H1 (cell line): ENCODE measurements around the gene DPYD. TPM values are rescaled to one million over a fixed set of nuclear protein-coding genes. Genes with fewer than 3 reads are reported as not detected.

Experiments
- CTCF ChIA-PET: fragments of 300-600 bp; sonication (Branson Sonifier 250); formaldehyde crosslinking; loops from one replicate; lab custom pipeline; 2021; ENCODE audit not compliant: partially characterized antibody; lab: Charles Lee
- POLR2A ChIA-PET: fragments of 300-600 bp; sonication (Branson Sonifier 250); formaldehyde crosslinking; loops from one replicate; lab custom pipeline; 2021; ENCODE audit warnings: inconsistent platforms; ENCODE audit not compliant: partially characterized antibody; lab: Charles Lee
- DNase-seq, 2 experiments: peaks; one replicate each; pipeline versions ENCODE4 v3.0.0 to v3.0.0-alpha.2; 2010 to 2022; ENCODE audit warnings: low spot score in 2 of 2, low read depth in 1 of 2, mixed read lengths in 1 of 2
- FAIRE-seq: peaks from 2 replicates; lab custom pipeline; 2011; peaks lifted over from hg19 to GRCh38; lab: Jason Lieb, UNC
- H2AFZ ChIP-seq: 2 replicates; pipeline ENCODE4 v1.8.1; 2012; ENCODE audit warnings: low read length, inconsistent platforms
- H2AK5ac ChIP-seq: 2 replicates; pipeline ENCODE4 v1.6.1; 2013; ENCODE audit warnings: low read depth, low read length
- H2BK120ac ChIP-seq: replicated peaks from 2 replicates; pipeline ENCODE3; 2013; ENCODE audit warnings: low read depth, low read length, inconsistent platforms
- H2BK12ac ChIP-seq: 2 replicates; pipeline ENCODE4 v1.6.1; 2013; ENCODE audit warnings: low read depth, low read length
- H2BK15ac ChIP-seq: 2 replicates; pipeline ENCODE4 v1.6.1; 2013; ENCODE audit warnings: low read length
- H2BK20ac ChIP-seq: 2 replicates; pipeline ENCODE4 v1.6.1; 2013; ENCODE audit warnings: low read length
- H2BK5ac ChIP-seq: 2 replicates; pipeline ENCODE4 v1.6.1; 2013; ENCODE audit warnings: low read depth, low read length
- H3K14ac ChIP-seq: 2 replicates; pipeline ENCODE4 v1.6.1; 2013; ENCODE audit warnings: inconsistent platforms; ENCODE audit not compliant: insufficient read length
- H3K18ac ChIP-seq: 2 replicates; pipeline ENCODE4 v1.6.1; 2013; ENCODE audit warnings: low read length; ENCODE audit errors: extremely low read depth
- H3K23ac ChIP-seq: 2 replicates; pipeline ENCODE4 v1.6.1; 2013; ENCODE audit warnings: inconsistent platforms; ENCODE audit not compliant: insufficient read length
- H3K23me2 ChIP-seq: 2 replicates; pipeline ENCODE4 v1.6.1; 2013; ENCODE audit warnings: low read depth, low read length
- H3K27ac ChIP-seq: 2 replicates; pipeline ENCODE4 v1.6.1; 2011; ENCODE audit warnings: low read depth, low read length, inconsistent platforms
- H3K27me3 ChIP-seq, 4 experiments: replicated peaks in 1 of 4; 1 replicate in 1 of 4; 2 replicates in 3 of 4; pipeline versions ENCODE4 v1.6.1 to v1.8.1; 2011 to 2013; ENCODE audit warnings: low read length in 3 of 4, mild to moderate bottlenecking in 3 of 4, inconsistent platforms in 2 of 4, mixed read lengths in 2 of 4, moderate library complexity in 1 of 4; ENCODE audit not compliant: control insufficient read depth in 3 of 4, insufficient read depth in 3 of 4; ENCODE audit errors: extremely low read depth in 1 of 4
- H3K36me3 ChIP-seq, 4 experiments: 2 replicates each; pipeline versions ENCODE4 v1.6.1 to v1.8.1; 2011 to 2013; ENCODE audit warnings: mild to moderate bottlenecking in 4 of 4, low read length in 3 of 4, moderate library complexity in 2 of 4, control low read depth in 1 of 4, inconsistent platforms in 1 of 4; ENCODE audit not compliant: insufficient read depth in 4 of 4, control insufficient read depth in 2 of 4
- H3K4ac ChIP-seq: replicated peaks from 2 replicates; pipeline ENCODE3; 2013; ENCODE audit warnings: low read length, low read depth, mixed read lengths, inconsistent platforms; ENCODE audit not compliant: insufficient read length
- H3K4me1 ChIP-seq, 4 experiments: replicated peaks in 1 of 4; 1 replicate in 1 of 4; 2 replicates in 3 of 4; pipeline versions ENCODE4 v1.6.1 to v1.8.1; 2011 to 2013; ENCODE audit warnings: low read length in 3 of 4, inconsistent platforms in 2 of 4, mixed read lengths in 1 of 4; ENCODE audit not compliant: insufficient read depth in 4 of 4, control insufficient read depth in 3 of 4
- H3K4me2 ChIP-seq, 2 experiments: 2 replicates each; pipeline versions ENCODE4 v1.6.1 to v1.8.1; 2011 to 2013; ENCODE audit warnings: low read depth in 2 of 2, low read length in 2 of 2, control low read depth in 1 of 2, inconsistent platforms in 1 of 2, mild to moderate bottlenecking in 1 of 2; ENCODE audit not compliant: insufficient read depth in 1 of 2
- H3K4me3 ChIP-seq, 4 experiments: fragments of 200-600, 300-600 bp in 1 of 4; sonication (generic), shearing (Covaris generic), sonication (Bioruptor Twin) in 1 of 4; 2 replicates each; pipeline versions ENCODE4 v1.5.1 to v1.8.1; 2011 to 2016; ENCODE audit warnings: low read length in 4 of 4, low read depth in 3 of 4, control low read depth in 2 of 4, inconsistent platforms in 2 of 4, mild to moderate bottlenecking in 2 of 4, mixed read lengths in 1 of 4, moderate library complexity in 1 of 4; ENCODE audit not compliant: insufficient read depth in 2 of 4; ENCODE audit errors: extremely low read depth in 1 of 4
- H3K56ac ChIP-seq: replicated peaks from 2 replicates; pipeline ENCODE3; 2013; ENCODE audit warnings: low read depth, mild to moderate bottlenecking, mixed read lengths, low read length, inconsistent platforms; ENCODE audit not compliant: insufficient read length
- H3K79me1 ChIP-seq: 2 replicates; pipeline ENCODE4 v1.6.1; 2013; ENCODE audit warnings: low read depth, low read length, control low read depth
- H3K79me2 ChIP-seq, 2 experiments: 2 replicates each; pipeline versions ENCODE4 v1.6.1 to v1.8.1; 2012 to 2013; ENCODE audit warnings: low read length in 2 of 2, mild to moderate bottlenecking in 2 of 2, inconsistent platforms in 1 of 2; ENCODE audit not compliant: insufficient read depth in 2 of 2, control insufficient read depth in 1 of 2
- H3K9ac ChIP-seq, 4 experiments: replicated peaks in 1 of 4; 1 replicate in 1 of 4; 2 replicates in 3 of 4; pipeline versions ENCODE4 v1.6.1 to v1.8.1; 2011 to 2013; ENCODE audit warnings: low read depth in 3 of 4, low read length in 3 of 4, control low read depth in 2 of 4, mild to moderate bottlenecking in 2 of 4, moderate library complexity in 2 of 4, inconsistent platforms in 1 of 4; ENCODE audit errors: extremely low read depth in 1 of 4
- H3K9me3 ChIP-seq, 2 experiments: 2 replicates each; pipeline versions ENCODE4 v1.6.1 to v1.8.1; 2012 to 2013; ENCODE audit warnings: mild to moderate bottlenecking in 2 of 2, moderate library complexity in 2 of 2, control low read depth in 1 of 2, inconsistent platforms in 1 of 2, low read depth in 1 of 2, low read length in 1 of 2, mixed read lengths in 1 of 2; ENCODE audit not compliant: insufficient read depth in 2 of 2
- H4K20me1 ChIP-seq, 2 experiments: replicated peaks in 1 of 2; 2 replicates each; pipeline versions ENCODE3 to v1.8.1; 2011 to 2013; ENCODE audit warnings: inconsistent platforms in 2 of 2, low read length in 2 of 2, mild to moderate bottlenecking in 1 of 2; ENCODE audit not compliant: insufficient read depth in 2 of 2, control insufficient read depth in 1 of 2
- H4K5ac ChIP-seq: 2 replicates; pipeline ENCODE4 v1.6.1; 2013; ENCODE audit warnings: low read length, low read depth, mixed read lengths, inconsistent platforms; ENCODE audit not compliant: insufficient read length
- H4K8ac ChIP-seq: 2 replicates; pipeline ENCODE4 v1.8.0; 2013; ENCODE audit warnings: mild to moderate bottlenecking, moderate library complexity, low read length, inconsistent platforms; ENCODE audit not compliant: insufficient read depth; ENCODE audit errors: extremely low read depth
- H4K91ac ChIP-seq: replicated peaks from 2 replicates; pipeline ENCODE3; 2013; ENCODE audit warnings: low read length, mixed read lengths, inconsistent platforms; ENCODE audit not compliant: insufficient read length
- GTF2F1 ChIP-seq: IDR thresholded peaks from 2 replicates; pipeline ENCODE4 v1.6.1; 2012; ENCODE audit warnings: low read depth, low read length, improper control_type of control experiment, borderline replicate concordance
- NANOG ChIP-seq: IDR thresholded peaks from 2 replicates; pipeline ENCODE4 v1.6.1; 2011; ENCODE audit warnings: low read length, low read depth, mild to moderate bottlenecking, inconsistent platforms; ENCODE audit not compliant: insufficient read depth, poor library complexity, severe bottlenecking
- TEAD4 ChIP-seq: IDR thresholded peaks from 2 replicates; pipeline ENCODE4 v1.6.1; 2012; ENCODE audit warnings: low read depth, low read length, inconsistent platforms, mixed read lengths
- WGBS, 2 experiments: shearing (Covaris generic) in 1 of 2; methylation state at CpG; one replicate each; pipeline versions ENCODE4 v1.1.6 to v1.1.7; 2013 to 2015; ENCODE audit warnings: low lambda C conversion rate in 2 of 2, mixed read lengths in 2 of 2, inconsistent platforms in 1 of 2, low coverage in 1 of 2, missing lambda C conversion rate in 1 of 2; ENCODE audit not compliant: insufficient replicate concordance in 2 of 2, insufficient coverage in 1 of 2, insufficient read length in 1 of 2; ENCODE audit errors: extremely low coverage in 1 of 2, missing lambda C conversion rate in 1 of 2; 5-methylcytosine and 5-hydroxymethylcytosine counted together
- polyA plus RNA-seq, 7 experiments: library from polyadenylated mRNA; depleted of rRNA in 3 of 7; stranded (reverse) in 5 of 7; unstranded in 2 of 7; fragments of >200 nt in 5 of 7; fragments of 200-250 nt in 2 of 7; gene quantifications; 1 replicate in 5 of 7; 2 replicates in 1 of 7; 4 replicates in 1 of 7; pipeline versions ENCODE4 v1.2.1 to v1.2.3, GENCODE V29; 2011 to 2013; ENCODE audit warnings: missing spikeins in 2 of 7, mixed read lengths in 2 of 7
- total RNA-seq: library from RNA; stranded (reverse); fragmentation: NEBNext Ultra II Directional; extraction: Animal tissue kit (Norgen Biotek cat#: 25700); gene quantifications from 2 replicates; pipeline ENCODE4 v1.2.1, GENCODE V29; 2021
- TF ChIP-seq, protein P1 (sequence below): IDR thresholded peaks from 2 replicates; pipeline ENCODE4 v1.6.1; 2012; ENCODE audit warnings: inconsistent platforms
- TF ChIP-seq, protein P2 (sequence below): IDR thresholded peaks from 2 replicates; pipeline ENCODE4 v1.6.1; 2012; ENCODE audit warnings: low read length, inconsistent platforms

Gene DPYD
- total and polyA plus RNA-seq, 2 of the 8 experiments (the other 6 are each of a cell fraction or from before 2014, with no cell fraction given), result 0.29 to 0.73 TPM

GRCh38 chr1:97105531-97105930 is 815.3 kb downstream of the DPYD start:
- no peak for FAIRE-seq
- CTCF ChIA-PET, result no interaction called here

More at GRCh38 chr1:97105531-97105930, 815.3 kb downstream of the DPYD start:
- Histone ChIP-seq H3K79me2 (no peaks in the 10 kb centered on the region), H3K4me2 (no peak overlapping the region), H4K5ac (no peak overlapping the region), H4K8ac (no peak overlapping the region), H3K56ac (no peak overlapping the region), H3K27me3 (no peaks in the 10 kb centered on the region), H3K18ac (no peak overlapping the region), H3K23me2 (no peaks in the 10 kb centered on the region), H2BK12ac (no peak overlapping the region), H2BK120ac (no peak overlapping the region), H2AK5ac (no peak overlapping the region), H3K9ac (no peak overlapping the region), H3K36me3 (no peaks in the 10 kb centered on the region), H2AFZ (no peak overlapping the region), H3K4ac (no peak overlapping the region), H3K4me1 (no peaks in the 10 kb centered on the region), H3K9me3 (no peaks in the 10 kb centered on the region), H3K14ac (no peak overlapping the region), H3K79me1 (no peaks in the 10 kb centered on the region), H2BK5ac (no peak overlapping the region), H2BK15ac (no peak overlapping the region), H3K23ac (no peak overlapping the region), H4K20me1 (no peaks in the 10 kb centered on the region), H3K4me3 (no peak overlapping the region), H4K91ac (no peak overlapping the region), H3K27ac (no peak overlapping the region), H2BK20ac (no peak overlapping the region)
- no peak for DNase-seq
- POLR2A ChIA-PET, result no interaction called here
- TF ChIP-seq GTF2F1 (no peak), NANOG (no peak), TEAD4 (no peak)
- TF ChIP-seq, protein P1, sequence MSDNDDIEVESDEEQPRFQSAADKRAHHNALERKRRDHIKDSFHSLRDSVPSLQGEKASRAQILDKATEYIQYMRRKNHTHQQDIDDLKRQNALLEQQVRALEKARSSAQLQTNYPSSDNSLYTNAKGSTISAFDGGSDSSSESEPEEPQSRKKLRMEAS, result no peak
- TF ChIP-seq, protein P2, sequence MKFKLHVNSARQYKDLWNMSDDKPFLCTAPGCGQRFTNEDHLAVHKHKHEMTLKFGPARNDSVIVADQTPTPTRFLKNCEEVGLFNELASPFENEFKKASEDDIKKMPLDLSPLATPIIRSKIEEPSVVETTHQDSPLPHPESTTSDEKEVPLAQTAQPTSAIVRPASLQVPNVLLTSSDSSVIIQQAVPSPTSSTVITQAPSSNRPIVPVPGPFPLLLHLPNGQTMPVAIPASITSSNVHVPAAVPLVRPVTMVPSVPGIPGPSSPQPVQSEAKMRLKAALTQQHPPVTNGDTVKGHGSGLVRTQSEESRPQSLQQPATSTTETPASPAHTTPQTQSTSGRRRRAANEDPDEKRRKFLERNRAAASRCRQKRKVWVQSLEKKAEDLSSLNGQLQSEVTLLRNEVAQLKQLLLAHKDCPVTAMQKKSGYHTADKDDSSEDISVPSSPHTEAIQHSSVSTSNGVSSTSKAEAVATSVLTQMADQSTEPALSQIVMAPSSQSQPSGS, result no peak
- 95% methylated on average over 2 of the region's 2 CpGs; no CpG with 5 or more reads in 1 of the 2 experiments for WGBS, 2 experiments
